Choroid plexus epithelial cell (primary cell): ENCODE results near the gene NCAPG2.

Source experiments
- DNase-seq: peaks from one replicate; pipeline ENCODE4 v3.0.0-alpha.2; 2010; ENCODE audit warnings: low read depth
- H3K4me3 ChIP-seq: 2 replicates; pipeline ENCODE4 v1.5.1; 2011; ENCODE audit warnings: low read depth, mild to moderate bottlenecking, control low read depth, low read length, moderate library complexity
- CTCF ChIP-seq: conservative IDR thresholded peaks from 2 replicates; pipeline ENCODE4 v1.5.1; 2011; ENCODE audit warnings: low read depth, mild to moderate bottlenecking, control low read depth, inconsistent platforms, low read length, moderate library complexity

The NCAPG2 gene

GRCh38 chr7:158742065-158742821 lies 37.6 kb upstream of the NCAPG2 start:
- DNase-seq = no peak
- H3K4me3 ChIP-seq = no peak overlapping the region
- no peak for TF ChIP-seq CTCF

- no peak for DNase-seq
- no peak overlapping the region for H3K4me3 ChIP-seq
- TF ChIP-seq CTCF = no peak
Observed at GRCh38 chr7:158741294-158741666, 36.7 kb upstream of the NCAPG2 start.

GRCh38 chr7:158740657-158741293 lies 36.2 kb upstream of the NCAPG2 start:
- TF ChIP-seq CTCF = peak; percentile 51
- peak; percentile 96 for DNase-seq
- H3K4me3 ChIP-seq = no peak overlapping the region

- no peak overlapping the region for H3K4me3 ChIP-seq
- DNase-seq = peak; percentile 97
- TF ChIP-seq CTCF = no peak
Observed at GRCh38 chr7:158740013-158740656, 35.5 kb upstream of the NCAPG2 start.

GRCh38 chr7:158738841-158739240 lies 34.2 kb upstream of the NCAPG2 start:
- no peak for DNase-seq
- no peak for TF ChIP-seq CTCF

GRCh38 chr7:158737064-158737695 lies 32.6 kb upstream of the NCAPG2 start:
- no peak overlapping the region for H3K4me3 ChIP-seq
- DNase-seq = no peak
- no peak for TF ChIP-seq CTCF

More at GRCh38 chr7:158738841-158739240, 34.2 kb upstream of the NCAPG2 start:
- H3K4me3 ChIP-seq = no peak overlapping the region
